ENCODE measurements around the gene CNIH2. TPM values are rescaled to one million over a fixed set of nuclear protein-coding genes. Genes with fewer than 3 reads are reported as not detected.

Gene CNIH2
- total and polyA plus RNA-seq, 2 donors (not counting 1 experiment from before 2014, with no cell fraction given): 0.92 to 2.0 TPM

DNA sequence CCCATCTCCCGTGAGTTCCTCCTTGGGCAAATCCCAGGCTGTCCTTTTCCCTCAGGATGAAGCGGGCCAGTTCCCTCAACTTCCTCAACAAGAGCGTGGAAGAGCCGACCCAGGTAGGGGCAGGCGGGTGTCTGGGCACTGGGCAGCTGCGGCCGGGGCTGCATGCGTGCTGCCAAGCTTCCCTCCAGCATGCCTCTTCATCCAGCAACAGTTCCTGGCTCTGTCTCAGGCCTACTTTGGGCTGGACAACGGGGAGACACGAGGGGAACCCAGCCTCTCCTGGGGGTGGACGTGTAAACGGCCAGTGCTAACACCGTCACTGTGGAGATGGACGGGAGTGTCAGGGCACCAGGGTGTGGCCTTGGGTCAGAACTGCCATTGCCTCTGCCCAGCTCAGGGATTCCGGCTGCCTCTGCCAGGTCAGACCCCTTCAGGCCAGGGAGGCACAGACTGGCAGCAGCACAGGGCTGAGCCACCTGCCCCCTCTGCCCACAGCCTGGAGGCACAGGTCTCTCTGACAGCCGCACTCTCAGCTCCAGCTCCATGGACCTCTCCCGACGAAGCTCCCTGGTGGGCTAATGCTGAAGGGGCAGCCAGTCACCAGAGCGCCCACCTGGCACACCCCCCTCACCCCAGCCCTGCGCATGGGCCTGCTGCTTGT, 11.5 kb upstream of the CNIH2 start:
- Histone ChIP-seq H4K20me1 (ENCODE audit: control insufficient read depth, insufficient read depth, low read length, poor library complexity, severe bottlenecking) (peaks cover 19% of the 10 kb centered on the region), H3K27me3 (replicated peaks in 1 of 4; ENCODE audit: control extremely low read depth in 1 of 4, control insufficient read depth in 3 of 4, insufficient read depth in 4 of 4, low read length in 3 of 4) (no peaks in the 10 kb centered on the region), H2AFZ (ENCODE audit: insufficient read depth, low read depth, low read length, poor library complexity, severe bottlenecking) (peak overlapping the region; percentile 79), H3K4me2 (replicated peaks; ENCODE audit: low read depth, low read length, poor library complexity, severe bottlenecking) (peak overlapping the region; percentile 99), H3K27ac (ENCODE audit: low read length in 2 of 2) (peak overlapping the region in 1 of 2 donors; percentile 60), H3K9ac (ENCODE audit: low read length) (peak overlapping the region; percentile 94), H3K4me1 (ENCODE audit: control insufficient read depth in 2 of 2, insufficient read depth in 2 of 2, low read length in 2 of 2) (peaks cover 14 to 27% of the 10 kb centered on the region in 2 donors), H3K36me3 (replicated peaks in 1 of 2; ENCODE audit: control extremely low read depth in 1 of 2, control insufficient read depth in 1 of 2, extremely low read depth in 1 of 2, insufficient read depth in 2 of 2, low read length in 1 of 2) (peaks cover 0 to 41% of the 10 kb centered on the region in 2 experiments), H3K9me3 (ENCODE audit: control extremely low read depth in 1 of 3, control insufficient read depth in 2 of 3, insufficient read depth in 1 of 3, low read length in 2 of 3) (no peaks in the 10 kb centered on the region), H3K4me3 (ENCODE audit: control extremely low read depth in 1 of 5, extremely low read depth in 1 of 5, insufficient read depth in 1 of 5, low read depth in 2 of 5, low read length in 4 of 5) (peak overlapping the region in 1 of 5 experiments; percentile 100), H3K79me2 (ENCODE audit: control insufficient read depth, insufficient read depth, low read length) (peaks cover 29% of the 10 kb centered on the region)
- H3K4me1 Mint-ChIP-seq: peaks cover 29% of the 10 kb centered on the region
- peak overlapping the region; percentile 95 for H3K4me3 Mint-ChIP-seq
- POLR2A ChIA-PET: interaction anchor here (1.0 to 2.4 kb wide), 3 partner anchors 11 to 264 kb away, joined by 5 to 11 read pairs (median 8); partner anchors contain the start of genes BANF1 and EIF1AD
- no peaks in the 10 kb centered on the region for H3K27me3 Mint-ChIP-seq
- 96% methylated on average over 20 of the region's 20 CpGs for WGBS (ENCODE audit: insufficient coverage)
- CTCF ChIA-PET: interaction anchor here (1.1 kb wide), 1 partner anchor 45 kb away, joined by 4 read pairs; no protein-coding TSS in a partner anchor
- no peaks in the 10 kb centered on the region for H3K9me3 Mint-ChIP-seq (ENCODE audit: insufficient read depth)
- H3K27ac Mint-ChIP-seq: no peak overlapping the region
- ATAC-seq (ENCODE audit: low read depth): no peak
- intact Hi-C loops (cut with micrococcal nuclease): loop anchor here (5.0 kb wide), 2 partner anchors 409 to 554 kb away; partner anchors contain the start of genes CFL1 and KAT5
- DNase-seq: peak; percentile 43
- TF ChIP-seq, protein P1, sequence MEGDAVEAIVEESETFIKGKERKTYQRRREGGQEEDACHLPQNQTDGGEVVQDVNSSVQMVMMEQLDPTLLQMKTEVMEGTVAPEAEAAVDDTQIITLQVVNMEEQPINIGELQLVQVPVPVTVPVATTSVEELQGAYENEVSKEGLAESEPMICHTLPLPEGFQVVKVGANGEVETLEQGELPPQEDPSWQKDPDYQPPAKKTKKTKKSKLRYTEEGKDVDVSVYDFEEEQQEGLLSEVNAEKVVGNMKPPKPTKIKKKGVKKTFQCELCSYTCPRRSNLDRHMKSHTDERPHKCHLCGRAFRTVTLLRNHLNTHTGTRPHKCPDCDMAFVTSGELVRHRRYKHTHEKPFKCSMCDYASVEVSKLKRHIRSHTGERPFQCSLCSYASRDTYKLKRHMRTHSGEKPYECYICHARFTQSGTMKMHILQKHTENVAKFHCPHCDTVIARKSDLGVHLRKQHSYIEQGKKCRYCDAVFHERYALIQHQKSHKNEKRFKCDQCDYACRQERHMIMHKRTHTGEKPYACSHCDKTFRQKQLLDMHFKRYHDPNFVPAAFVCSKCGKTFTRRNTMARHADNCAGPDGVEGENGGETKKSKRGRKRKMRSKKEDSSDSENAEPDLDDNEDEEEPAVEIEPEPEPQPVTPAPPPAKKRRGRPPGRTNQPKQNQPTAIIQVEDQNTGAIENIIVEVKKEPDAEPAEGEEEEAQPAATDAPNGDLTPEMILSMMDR (IDR thresholded peaks at IDR 0.05): no peak
- no peak for TF ChIP-seq EZH2 (IDR thresholded peaks at IDR 0.05; ENCODE audit: borderline replicate concordance, insufficient read depth, low read depth, low read length, poor library complexity, severe bottlenecking)

DNA sequence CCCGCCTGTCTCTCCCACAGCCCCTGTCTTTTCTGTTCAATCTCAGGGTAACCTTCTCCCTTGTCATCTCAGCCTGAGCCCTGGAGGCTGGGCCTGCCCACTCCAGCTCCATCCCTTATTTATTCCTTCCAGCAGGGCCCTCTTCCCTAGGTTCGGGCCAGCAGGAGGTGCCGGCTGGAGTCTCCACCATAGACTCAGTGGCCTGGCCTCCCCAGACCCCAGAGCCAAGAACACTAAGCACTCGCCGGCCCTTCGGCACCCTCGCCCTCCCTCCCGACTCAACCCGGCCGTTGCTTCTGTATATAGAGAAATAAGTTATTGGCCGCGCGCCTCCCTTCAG, 11.0 kb upstream of the CNIH2 start:
- H3K27ac Mint-ChIP-seq: peak overlapping the region; percentile 96
- no peaks in the 10 kb centered on the region for H3K27me3 Mint-ChIP-seq
- ATAC-seq (ENCODE audit: low read depth): no peak
- peaks cover 14 to 27% of the 10 kb centered on the region in 2 donors for H3K4me1 ChIP-seq (ENCODE audit: control insufficient read depth in 2 of 2, insufficient read depth in 2 of 2, low read length in 2 of 2)
- peak overlapping the region; percentile 99 for H3K4me2 ChIP-seq (replicated peaks; ENCODE audit: low read depth, low read length, poor library complexity, severe bottlenecking)
- H3K4me3 ChIP-seq (ENCODE audit: control extremely low read depth in 1 of 5, extremely low read depth in 1 of 5, insufficient read depth in 1 of 5, low read depth in 2 of 5, low read length in 4 of 5): peak overlapping the region in 4 of 5 experiments; percentile 97 to 100 (median 98)
- intact Hi-C loops (cut with micrococcal nuclease): loop anchor here (5.0 kb wide), 2 partner anchors 410 to 555 kb away; partner anchors contain the start of genes CFL1 and KAT5
- H3K4me3 Mint-ChIP-seq: peak overlapping the region; percentile 95
- POLR2A ChIA-PET: interaction anchor here (0.8 to 2.4 kb wide), 9 partner anchors 15 to 1145 kb away, joined by 3 to 11 read pairs (median 6); partner anchors contain the start of genes BANF1, EIF1AD, FAU and MRPL49
- no peak for DNase-seq
- peak overlapping the region; percentile 94 for H3K9ac ChIP-seq (ENCODE audit: low read length)
- H3K4me1 Mint-ChIP-seq: peaks cover 29% of the 10 kb centered on the region
- TF ChIP-seq EZH2 (IDR thresholded peaks at IDR 0.05; ENCODE audit: borderline replicate concordance, insufficient read depth, low read depth, low read length, poor library complexity, severe bottlenecking): no peak
- TF ChIP-seq, protein P1 (IDR thresholded peaks at IDR 0.05): no peak
- CTCF ChIA-PET: interaction anchor here (0.8 to 1.6 kb wide), 4 partner anchors 15 to 44 kb away, joined by 3 to 9 read pairs (median 4); partner anchors contain the start of gene YIF1A
- H3K36me3 ChIP-seq (replicated peaks in 1 of 2; ENCODE audit: control extremely low read depth in 1 of 2, control insufficient read depth in 1 of 2, extremely low read depth in 1 of 2, insufficient read depth in 2 of 2, low read length in 1 of 2): peaks cover 0 to 41% of the 10 kb centered on the region in 2 experiments
- H2AFZ ChIP-seq (ENCODE audit: insufficient read depth, low read depth, low read length, poor library complexity, severe bottlenecking): peak overlapping the region; percentile 79
- H3K9me3 ChIP-seq (ENCODE audit: control extremely low read depth in 1 of 3, control insufficient read depth in 2 of 3, insufficient read depth in 1 of 3, low read length in 2 of 3): no peaks in the 10 kb centered on the region
- peaks cover 34% of the 10 kb centered on the region for H3K79me2 ChIP-seq (ENCODE audit: control insufficient read depth, insufficient read depth, low read length)
- H3K27me3 ChIP-seq (replicated peaks in 1 of 4; ENCODE audit: control extremely low read depth in 1 of 4, control insufficient read depth in 3 of 4, insufficient read depth in 4 of 4, low read length in 3 of 4): no peaks in the 10 kb centered on the region
- H4K20me1 ChIP-seq (ENCODE audit: control insufficient read depth, insufficient read depth, low read length, poor library complexity, severe bottlenecking): peaks cover 24% of the 10 kb centered on the region
- no peaks in the 10 kb centered on the region for H3K9me3 Mint-ChIP-seq (ENCODE audit: insufficient read depth)
- WGBS (ENCODE audit: insufficient coverage): 74% methylated on average over 3 of the region's 13 CpGs
- H3K27ac ChIP-seq (ENCODE audit: low read length in 2 of 2): peak overlapping the region; percentile 47 to 60
